HG03565 (cell line): ENCODE results near the gene SPHKAP.
"Not testable (repeated sequence)": the region's sequence is repeated elsewhere in the genome, so short reads cannot be mapped to it uniquely, and the experiment has no call there.

Experiments used
- ATAC-seq: cut with Tn5 transposase; IDR thresholded peaks from one replicate; pipeline ENCODE4 v1.9.1; 2021; ENCODE audit warnings: mild to moderate bottlenecking, moderate library complexity; ENCODE audit not compliant: unreplicated experiment

Gene SPHKAP

DNA sequence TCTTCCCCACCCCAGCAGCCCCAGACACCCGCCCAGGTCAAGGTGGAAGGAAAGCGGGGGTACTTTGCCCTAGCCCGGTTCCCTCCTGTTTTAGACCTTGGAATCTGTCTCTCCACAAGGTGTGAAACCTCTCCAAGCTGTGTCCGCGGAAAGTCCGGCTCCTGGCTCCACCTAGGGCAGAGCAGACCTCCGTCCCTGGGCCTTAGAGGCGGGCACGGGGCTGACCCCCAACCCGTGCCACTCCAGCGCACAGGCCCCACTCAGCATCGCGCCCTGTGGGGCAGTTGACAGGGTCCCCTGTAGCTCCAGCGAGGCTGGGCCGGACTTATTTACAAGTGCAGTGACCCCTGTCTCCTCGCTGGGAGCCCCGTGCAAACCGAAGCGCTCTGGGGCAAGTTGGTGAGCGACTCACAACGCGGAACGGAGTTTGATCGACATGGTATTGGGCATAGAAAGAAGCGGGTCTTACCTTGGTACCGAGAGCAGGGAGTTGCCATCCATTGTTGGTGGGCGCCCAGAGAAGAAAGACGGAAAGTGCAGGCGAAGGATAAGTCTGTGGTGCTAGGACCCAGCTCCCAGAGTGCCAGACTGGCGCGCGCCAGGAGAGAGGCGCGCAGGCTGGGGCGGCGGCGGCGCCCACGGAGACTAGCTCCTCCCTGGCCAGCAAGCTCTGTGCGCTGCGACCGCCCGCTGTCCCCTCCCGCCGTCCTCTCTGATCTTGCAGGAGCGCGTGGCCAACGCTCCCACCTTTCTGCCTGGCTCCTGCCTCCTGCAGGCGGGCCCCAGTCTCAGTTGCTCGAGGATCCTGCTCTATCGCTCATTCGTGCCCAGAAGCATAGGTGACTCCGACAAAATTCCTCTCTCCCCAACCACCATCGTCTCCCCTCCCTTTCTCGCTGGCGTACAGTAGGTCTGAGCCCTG, at the start of gene SPHKAP:
SPHKAP (minus strand) TSS at position 590 of the 922 bp plus-strand sequence; CDS start at position 501, 89 bp downstream.
- ATAC-seq = no peak

- no peak for ATAC-seq
Measured at GRCh38 chr2:228227466-228227865, 46.0 kb upstream of the SPHKAP start.

GRCh38 chr2:228224410-228224809, 42.9 kb upstream of the SPHKAP start:
- ATAC-seq = no peak

GRCh38 chr2:228218593-228218992, 37.1 kb upstream of the SPHKAP start:
- ATAC-seq = not testable (repeated sequence)

- no peak for ATAC-seq
Measured at GRCh38 chr2:228197504-228197903, 16.0 kb upstream of the SPHKAP start.

- ATAC-seq = no peak
Measured at GRCh38 chr2:228180181-228181097, 1.0 kb downstream of the SPHKAP start.

GRCh38 chr2:228167290-228167689, 14.2 kb downstream of the SPHKAP start:
- no peak for ATAC-seq

GRCh38 chr2:228164718-228165117, 16.8 kb downstream of the SPHKAP start:
- ATAC-seq = no peak

DNA sequence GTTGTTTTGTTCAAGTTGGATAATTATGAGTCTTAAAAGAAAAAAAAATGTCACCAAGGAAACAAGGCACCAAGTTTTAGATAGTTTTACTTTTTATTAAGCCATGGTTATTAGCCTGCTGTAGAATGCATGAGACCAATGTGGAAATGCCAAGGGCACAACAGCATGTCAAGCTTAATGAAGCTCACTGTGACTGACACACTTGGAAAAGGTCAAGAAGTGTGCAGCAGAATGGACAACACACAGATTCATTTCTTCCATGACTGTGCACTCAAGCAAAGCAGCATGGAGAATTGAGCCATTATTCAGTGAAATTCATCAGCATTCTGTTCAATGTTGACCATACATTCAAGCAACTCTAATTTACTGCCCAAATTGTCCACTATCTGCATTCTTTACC, 23.6 kb downstream of the SPHKAP start:
- ATAC-seq = no peak

DNA sequence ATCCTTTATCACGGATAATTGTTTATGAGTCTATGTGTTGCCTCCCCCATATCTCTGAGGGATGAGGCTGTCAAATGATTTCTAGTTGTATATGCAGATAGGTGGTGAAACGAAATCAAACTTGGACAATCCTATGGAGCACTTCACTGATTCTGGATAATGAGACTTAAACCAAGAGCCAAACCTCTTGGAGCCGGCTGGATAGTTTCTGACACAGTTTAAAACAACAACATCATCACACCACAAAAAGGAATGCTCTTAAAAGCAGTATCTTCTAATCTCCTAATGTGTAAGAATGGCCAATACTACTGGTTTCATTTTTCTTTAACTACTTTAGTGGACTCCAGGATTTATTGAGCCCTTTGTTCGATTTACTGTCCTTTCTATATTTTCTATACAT, 36.5 kb downstream of the SPHKAP start:
- ATAC-seq = no peak

- peak; percentile 99 for ATAC-seq
Measured at GRCh38 chr2:228140934-228141528, 40.5 kb downstream of the SPHKAP start.

DNA sequence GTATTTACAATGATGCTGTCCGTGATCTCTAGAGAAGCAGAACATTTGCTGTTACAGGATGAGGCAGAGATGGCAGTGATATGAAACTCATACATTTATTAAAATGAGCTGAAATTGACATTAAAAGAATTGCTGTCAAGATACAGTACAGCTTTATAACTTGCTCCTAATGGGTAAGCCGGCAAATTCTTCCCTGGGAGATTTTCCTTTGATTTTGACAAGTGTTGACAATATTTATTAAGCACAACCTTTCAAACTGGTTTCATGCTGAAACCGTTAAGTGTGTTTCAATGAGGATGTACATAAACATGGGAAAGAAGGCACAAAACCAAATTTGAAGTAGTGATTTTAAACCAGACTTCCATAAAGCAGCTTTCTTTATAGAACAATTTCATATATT, 45.5 kb downstream of the SPHKAP start:
- no peak for ATAC-seq

DNA sequence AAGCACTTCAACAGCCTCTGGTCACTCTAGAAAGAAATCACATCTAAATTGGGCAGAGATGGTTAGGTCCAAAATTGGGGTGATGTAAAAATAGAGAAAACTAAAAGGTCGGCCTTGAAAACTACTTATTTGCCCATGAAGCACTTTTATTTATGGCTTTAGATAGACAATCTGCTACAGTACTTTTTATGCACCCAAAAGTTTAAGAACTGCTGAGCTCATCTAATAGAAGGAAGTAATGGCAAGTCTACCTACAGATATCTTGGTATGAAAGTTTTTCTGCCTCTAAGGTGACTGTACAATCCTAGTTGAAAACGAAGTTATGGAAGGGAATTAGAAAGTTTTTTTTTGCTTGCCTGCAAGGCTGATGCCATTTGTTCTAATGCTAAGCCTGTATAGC, 46.2 kb downstream of the SPHKAP start:
- ATAC-seq = no peak

DNA sequence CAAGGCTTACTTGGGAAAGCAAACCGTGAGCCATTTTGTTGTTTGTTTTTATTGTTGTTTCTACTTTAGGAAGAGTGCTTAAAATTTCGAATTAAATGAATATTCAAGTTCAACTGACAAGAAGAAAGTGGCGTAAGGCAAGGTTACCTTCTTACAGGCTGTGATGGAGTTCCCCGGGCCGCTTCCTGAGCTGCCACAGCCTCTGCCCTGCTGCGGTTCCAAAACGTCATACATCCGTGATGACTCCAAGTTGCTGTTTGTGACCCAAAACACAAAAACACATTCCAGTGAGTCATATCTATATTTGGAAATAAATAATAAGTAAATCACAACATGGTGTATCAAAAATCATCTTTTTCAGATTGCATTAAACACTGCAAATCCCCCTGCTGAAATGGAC, 49.7 kb downstream of the SPHKAP start:
- no peak for ATAC-seq

- no peak for ATAC-seq
Measured at GRCh38 chr2:228126401-228126800, 55.1 kb downstream of the SPHKAP start.

GRCh38 chr2:228118940-228119339, 62.5 kb downstream of the SPHKAP start:
- no peak for ATAC-seq

- ATAC-seq = no peak
Measured at GRCh38 chr2:228107846-228108245, 73.6 kb downstream of the SPHKAP start.

- no peak for ATAC-seq
Measured at GRCh38 chr2:228105526-228106250, 75.8 kb downstream of the SPHKAP start.

- ATAC-seq = no peak
Measured at GRCh38 chr2:228104215-228104614, 77.3 kb downstream of the SPHKAP start.

DNA sequence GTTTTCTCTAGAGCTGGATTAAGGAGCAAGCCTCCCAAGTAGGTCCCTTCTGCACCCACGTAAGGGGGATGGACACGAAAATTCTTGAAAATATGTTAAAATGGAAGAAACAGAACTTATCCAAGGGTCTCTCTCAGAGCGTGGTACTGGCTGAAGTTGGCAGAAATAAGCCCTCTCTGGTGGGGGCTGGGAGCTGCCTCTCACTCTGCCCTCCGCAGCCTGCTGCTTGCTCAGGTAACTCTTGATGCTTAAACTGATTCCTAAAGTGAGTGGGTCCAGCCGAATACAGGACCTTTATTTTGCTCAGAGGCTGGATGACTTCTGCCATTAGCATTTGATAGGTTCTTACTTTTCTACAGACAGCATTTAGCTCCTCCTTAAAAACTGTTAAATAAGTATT, 78.1 kb downstream of the SPHKAP start:
- no peak for ATAC-seq

- peak; percentile 49 for ATAC-seq
Measured at GRCh38 chr2:228102949-228103348, 78.5 kb downstream of the SPHKAP start.
